Activated CD4-positive, CD25-positive, alpha-beta regulatory T cell treated with anti-CD3 and anti-CD28 coated beads, Interleukin-2, amount 50 U/mL, for 16 hours (primary cell): ENCODE data around the gene GMIP.

Experiments
- DNase-seq: peaks from one replicate; pipeline ENCODE4 v3.0.0-alpha.2; 2020; ENCODE audit warnings: low read depth, low spot score

The GMIP gene

DNA sequence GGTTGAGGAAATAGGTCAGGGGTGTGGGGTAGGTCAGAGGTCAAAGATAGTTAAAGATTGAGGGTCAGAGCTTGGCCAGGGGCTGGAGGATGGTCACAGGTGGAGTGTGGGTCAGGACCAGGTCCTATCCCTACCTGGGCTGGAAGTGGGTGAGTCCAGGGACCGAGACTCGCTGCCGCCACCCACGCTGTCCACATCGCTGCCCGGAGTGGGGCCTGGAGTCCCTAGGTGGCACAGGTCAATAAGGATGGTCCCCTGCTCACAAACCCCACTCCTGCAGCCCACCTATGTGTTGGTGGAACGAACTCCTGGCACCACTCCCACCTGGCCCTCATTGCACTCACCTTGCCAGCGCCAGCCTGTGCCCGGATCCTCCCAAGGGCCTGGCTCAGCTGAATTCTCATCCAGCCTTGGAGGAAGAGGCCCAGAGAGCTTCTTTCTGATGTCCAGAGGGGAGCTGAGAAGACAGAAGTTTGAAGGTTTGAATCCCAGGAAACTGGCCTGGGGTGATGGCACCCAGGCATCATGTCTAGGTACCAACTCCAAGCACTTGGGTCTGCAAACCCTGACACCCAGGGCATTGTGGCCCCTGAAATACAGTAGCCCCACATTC lies 6.8 kb downstream of the GMIP start:
- DNase-seq: no peak

DNA sequence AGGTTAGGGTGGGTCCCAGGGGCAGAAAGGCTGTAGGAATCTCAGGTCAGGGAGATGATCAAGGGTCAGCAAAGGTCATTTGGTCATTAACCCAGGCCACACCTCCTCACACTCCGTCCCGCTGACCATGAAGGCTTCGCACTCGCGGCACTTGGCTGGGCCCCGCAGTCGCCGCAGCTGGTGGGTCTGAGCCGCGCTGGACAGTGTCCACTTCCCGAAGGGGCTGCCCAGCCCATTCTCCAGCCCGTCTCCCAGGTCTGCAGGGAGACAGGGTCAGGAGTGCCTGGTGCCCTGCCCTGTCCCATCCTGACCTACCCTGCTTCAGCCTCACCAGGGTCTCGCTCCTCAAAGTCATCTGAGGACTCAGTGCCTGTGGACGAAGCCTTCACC lies 8.1 kb downstream of the GMIP start:
- no peak for DNase-seq

DNA sequence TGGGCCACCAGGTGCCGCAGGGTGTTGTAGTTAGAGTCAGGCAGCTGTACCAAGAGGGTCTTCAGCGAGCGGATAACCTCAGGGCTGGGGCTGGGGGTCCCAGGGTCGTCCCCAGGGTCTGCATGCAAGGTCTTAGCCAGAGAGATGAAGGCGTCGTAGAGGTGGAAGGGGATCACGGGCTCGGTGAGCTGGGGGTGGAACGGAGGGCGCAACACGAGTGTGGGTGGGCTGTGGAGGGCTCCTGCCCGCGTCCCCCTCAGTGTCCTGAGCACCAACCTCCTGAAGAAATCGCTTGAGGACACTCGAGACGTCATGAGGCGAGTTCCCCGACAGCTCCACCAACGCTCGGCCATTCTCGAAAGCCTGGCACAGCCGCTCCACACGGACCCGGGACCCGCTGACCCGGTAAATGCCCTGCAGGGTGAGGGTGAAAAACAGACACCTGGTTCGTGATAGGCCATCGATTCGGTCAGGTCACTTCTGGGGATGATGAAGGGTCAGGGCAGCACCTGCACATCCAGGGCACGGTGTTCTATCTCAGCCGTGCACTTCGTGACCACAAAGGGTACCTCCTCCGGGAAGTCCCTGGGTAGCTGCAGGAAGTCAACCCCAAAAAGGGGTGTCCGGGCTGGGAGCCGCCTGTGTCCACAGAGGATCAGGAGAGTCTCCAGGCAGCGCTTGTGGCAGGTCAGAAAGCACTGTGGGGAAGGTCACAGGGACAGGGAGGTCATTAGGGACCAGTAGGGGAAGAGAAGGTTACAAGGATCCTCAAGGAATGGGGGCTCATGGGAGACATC lies 8.7 kb downstream of the GMIP start:
- DNase-seq: no peak

DNA sequence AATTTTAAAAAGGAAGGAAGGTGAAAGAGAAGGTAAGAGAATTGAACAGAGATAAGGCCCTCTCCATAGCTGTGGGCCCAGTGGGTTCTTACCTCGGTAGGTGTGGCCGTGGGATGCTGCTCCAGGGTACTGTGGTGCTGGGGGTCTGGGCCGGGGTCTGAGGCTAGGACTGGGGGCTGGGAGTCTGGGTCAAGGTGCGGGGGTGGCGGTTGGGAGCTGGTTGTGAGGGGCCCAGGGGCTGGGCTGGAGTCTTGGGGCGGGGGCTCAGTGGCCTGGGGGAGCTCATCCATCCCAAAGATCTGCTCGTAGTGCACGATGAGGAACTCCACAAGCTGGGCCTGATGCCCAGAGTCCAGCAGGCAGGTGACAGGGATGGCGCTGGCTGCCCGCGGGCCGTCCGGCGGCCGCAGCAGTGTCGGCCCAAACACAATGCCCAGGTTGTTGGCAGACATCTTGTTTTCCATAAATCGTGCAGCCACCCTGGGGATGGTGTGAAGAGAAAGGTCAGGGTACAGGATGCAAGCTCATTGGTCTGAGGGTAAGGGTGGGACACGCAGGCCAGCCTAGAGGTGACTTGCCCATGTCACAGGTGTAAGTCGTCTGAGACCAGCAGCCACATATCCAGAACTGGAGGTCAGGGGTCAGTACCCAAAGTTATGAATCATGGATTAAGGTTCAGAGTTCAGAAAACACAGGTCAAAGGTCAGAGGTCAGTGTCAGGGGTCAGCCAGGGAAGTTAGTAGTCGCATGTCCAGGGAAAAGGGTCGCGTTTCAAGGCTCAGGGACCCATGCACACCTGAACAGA lies 9.5 kb downstream of the GMIP start:
- no peak for DNase-seq

DNA sequence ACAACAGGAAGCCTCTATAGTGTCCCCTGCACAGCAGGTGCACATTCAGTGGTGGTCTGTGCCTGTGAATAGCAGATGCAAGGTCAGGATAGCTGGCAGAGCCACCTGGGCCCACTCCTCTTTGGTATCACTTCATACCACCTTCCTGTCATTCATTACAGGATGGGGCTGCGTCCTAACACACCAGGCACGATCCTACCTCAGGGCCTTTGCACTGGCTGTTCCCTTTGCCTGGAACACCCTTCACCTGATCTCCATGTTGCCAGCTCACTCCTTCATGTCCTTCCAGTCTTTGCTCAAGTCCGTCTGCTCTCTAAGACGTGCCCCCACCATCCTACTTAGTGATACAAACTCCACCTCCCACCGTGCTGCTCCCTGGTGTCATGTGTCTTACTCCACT lies 10.8 kb downstream of the GMIP start:
- no peak for DNase-seq

DNA sequence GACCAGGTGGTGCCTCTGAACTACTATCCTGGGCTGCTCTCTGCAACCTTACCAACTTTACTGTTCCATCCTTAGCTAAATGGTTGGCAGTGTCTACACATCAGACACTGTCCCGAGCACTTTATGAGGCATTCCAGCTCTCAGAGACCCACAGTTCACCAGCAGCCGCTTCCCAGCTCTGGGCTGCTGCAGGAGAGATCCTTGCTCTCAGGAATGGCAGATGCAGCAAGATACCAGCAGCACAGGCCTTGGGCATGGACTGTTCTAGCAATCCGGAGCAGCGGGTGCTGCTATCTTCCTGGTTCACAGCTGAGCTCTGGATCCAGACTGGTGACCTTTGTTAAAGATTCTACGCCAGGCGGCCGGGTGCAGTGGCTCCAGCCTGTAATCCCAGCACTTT lies 12.1 kb downstream of the GMIP start:
- no peak for DNase-seq

DNA sequence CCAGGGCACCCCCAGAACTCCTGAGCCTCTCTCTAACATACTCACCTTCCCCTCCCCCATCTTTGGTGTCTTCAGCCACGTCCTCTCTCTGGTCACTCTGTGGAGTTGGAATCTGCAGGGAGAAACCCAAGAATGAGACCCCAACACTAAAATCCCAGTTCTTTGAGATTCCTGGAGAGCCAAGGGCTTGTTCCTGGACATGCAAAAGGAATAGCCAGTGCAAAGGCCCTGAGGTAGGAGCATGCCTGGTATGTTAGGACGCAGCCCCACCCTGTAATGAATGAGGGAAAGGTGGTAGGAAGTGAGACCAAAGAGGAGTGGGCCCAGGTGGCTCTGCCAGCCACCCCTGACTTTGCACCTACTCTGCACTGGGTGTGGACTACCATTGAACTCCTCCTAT lies 13.0 kb downstream of the GMIP start:
- DNase-seq: no peak

DNA sequence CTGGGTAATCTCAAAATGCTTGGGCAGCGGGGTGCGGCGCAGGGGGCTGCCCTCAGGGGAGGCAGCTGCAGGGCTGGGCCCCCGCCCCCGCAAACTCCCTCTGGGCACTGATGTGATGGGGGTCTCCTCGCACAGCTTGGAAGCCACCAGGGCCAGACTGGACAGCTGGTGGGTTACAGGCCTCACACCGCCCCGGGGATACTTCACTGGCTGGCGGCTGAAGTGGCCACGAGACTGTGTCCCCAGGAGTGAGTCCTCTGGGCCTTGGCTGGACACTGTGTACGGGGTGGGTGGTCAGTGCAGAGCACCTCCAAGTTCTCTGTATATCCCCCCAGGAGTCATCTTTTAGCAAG lies 13.4 kb downstream of the GMIP start:
- DNase-seq: no peak

DNA sequence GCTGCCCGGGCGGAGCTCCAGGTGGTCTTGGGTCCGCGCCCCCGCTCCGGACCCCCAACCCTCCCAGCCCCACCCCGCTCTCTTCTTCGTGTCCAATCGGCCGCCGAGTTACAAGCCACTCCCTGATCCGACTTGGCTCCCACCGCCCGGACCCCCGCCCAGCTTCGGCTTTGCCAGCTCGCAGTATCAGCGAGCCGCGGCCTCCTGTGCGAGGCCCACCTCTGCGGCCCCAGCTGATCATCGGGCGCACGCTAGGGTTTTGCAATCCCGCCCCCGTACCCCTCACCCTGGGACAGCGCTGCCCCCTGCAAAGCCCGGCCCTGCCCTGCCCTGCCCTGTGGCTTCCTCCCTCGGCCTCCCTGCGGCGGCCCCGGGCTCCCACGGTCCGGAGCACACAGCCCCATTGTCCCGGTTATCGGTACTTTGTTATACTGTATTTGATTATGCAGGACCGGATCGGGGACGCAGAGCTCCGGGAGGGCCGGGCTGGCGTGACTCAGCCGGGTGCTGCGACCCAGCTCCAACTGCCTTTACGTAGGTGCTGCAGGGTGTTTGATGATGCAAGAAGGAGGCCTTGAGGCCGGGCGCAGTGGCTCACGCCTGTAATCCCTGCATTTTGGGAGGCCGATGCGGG lies 14.8 kb downstream of the GMIP start:
- no peak for DNase-seq

DNA sequence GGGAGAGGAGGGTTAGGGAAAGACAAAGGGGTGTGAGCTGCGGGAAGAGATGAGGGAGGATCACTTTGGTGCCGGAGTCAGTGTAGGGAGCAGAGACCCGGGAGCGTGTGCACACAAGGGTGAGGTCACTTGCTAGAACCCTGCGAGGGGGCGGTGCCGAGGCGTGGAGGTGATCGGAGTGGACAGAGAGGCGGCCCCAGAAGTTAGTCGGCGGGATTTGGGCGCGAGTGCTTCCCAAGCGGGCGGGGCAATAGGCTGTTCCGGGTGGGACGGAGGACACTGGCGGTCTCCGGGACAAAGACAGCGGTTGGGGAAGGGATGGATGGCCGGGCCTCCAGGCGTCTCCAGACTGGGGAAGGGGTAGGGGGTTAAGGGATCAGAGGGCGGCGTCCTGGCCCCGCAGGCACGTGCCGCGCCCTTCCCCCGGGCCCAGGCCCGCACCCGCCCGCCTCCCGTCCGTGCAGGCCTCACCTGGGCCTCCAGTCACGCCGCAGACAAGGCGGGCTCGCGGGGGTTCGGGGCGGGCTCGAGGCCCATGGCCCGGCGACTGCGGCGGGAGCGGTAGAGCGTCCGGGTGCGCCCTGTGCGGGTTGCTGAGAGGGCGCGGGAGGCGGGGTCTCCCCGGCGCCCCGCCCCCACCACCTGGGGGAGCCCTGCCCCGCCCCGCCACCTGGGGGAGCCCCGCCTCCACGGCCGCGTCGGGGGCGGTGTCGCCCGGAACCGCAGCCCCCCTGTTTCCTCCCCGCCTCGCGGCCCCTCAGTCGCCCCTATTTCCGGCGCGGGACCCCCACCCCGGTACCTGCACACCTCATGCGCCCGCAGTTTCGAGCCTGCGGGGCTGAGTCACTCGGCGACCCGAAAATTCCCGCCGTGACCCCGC lies 15.6 kb downstream of the GMIP start, which contains the start of gene LPAR2:
Gene LPAR2, minus strand, starts transcription at position 600 of the 880 bp plus-strand sequence. CDS start 945 bp downstream, outside the sequence.
- peak; percentile 51 for DNase-seq

DNA sequence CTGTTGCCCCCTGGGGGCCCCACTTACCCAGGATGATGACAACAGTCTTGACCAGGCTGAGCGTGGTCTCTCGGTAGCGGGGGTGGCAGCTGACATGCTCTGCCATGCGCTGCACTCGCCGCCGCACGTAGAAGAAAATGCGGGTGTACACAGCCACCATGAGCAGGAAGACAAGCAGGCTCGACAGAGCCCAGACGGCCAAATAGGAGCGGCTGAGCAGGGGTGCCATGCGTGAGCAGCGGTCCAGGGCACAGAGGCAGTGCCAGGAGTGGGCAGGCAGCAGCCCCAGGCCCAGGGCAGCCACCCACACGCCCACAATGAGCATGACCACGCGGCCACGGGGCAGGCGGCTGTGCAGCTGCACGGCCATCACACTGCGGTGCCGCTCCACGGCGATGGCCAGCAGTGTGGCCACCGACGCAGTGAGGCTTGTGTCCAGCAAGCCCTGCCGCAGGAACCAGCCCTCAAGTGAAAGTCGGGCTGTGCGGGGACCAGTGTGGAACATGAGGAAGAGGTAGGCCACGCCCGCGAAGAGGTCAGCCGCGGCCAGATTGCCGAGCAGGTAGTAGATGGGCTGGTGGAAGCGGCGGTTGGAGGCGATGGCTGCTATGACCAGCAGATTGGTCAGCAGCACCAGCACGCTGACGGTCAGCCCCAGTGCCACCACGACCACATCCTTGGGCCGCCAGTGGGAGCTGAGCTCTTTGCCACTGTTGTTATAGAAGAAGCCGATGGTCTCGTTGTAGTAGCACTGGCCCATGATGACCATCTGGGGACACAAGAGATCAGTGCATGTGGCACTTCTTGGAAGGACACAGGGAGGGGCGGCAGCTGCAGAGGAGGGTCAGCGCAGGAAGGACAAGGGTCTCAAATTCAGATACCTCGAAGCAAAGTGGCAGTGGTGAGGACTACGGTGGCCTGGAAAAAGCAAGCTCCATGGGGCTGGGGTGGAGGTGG lies 16.7 kb downstream of the GMIP start:
- no peak for DNase-seq

DNA sequence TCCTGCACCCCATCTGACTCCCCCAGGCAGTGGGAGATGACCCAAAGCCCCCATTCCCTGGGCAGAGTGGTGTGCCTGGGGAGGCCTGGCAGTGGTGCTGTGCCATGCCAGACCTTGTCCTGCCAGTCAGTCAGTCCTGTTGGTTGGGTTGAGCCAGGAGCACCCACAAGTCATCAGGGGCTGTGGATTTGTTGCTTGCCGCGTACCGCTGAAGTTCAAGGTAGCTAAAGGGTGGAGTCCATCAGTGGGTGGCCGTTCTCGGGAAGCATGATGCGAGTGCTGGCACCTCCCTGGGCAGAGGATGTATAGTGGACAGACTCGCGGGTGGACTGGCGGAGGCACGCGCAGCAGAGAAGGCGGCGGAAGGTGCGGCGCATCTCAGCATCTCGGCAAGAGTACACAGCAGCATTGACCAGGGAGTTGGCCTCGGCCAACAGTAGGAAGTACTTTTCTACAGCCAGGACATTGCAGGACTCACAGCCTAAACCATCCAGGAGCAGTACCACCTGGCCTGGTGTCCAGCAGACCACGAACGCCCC lies 19.4 kb downstream of the GMIP start:
- no peak for DNase-seq

DNA sequence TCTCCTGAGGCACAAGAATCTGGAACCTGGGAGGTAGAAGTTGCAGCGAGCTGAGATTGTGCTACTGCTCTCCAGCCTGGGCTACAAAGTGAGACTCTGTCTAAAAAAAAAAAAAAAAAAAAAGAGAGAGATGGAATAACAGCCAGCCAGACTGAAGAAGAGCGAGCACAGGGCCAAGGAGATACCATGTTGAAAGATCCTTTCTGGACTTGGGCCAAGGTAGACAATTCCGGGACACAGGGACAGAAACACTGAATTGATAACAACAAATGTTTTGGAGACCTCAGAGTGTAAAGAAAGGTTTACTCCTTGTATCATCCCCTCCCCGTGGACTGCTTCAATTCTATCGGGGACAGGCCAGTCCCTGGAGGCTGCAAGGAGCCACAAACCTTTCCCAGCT lies 20.1 kb downstream of the GMIP start:
- no peak for DNase-seq

DNA sequence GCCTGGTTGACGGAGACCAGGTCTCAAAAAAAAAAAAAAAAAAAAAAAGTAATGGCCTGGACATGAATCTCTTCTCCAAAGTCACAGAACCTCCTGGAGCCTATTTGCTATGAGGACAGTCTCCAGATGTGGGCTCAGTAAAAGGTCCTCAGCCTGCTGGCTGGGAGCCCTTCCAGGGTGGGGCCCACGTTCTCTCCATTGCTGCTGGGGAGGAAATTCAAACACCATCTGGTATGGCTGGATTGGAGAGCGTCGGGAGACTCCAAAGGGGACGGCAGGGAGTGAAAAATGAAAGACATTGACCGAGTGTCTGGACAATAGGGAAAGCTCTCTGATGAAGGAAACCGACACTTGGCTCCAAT lies 23.6 kb downstream of the GMIP start:
- no peak for DNase-seq

DNA sequence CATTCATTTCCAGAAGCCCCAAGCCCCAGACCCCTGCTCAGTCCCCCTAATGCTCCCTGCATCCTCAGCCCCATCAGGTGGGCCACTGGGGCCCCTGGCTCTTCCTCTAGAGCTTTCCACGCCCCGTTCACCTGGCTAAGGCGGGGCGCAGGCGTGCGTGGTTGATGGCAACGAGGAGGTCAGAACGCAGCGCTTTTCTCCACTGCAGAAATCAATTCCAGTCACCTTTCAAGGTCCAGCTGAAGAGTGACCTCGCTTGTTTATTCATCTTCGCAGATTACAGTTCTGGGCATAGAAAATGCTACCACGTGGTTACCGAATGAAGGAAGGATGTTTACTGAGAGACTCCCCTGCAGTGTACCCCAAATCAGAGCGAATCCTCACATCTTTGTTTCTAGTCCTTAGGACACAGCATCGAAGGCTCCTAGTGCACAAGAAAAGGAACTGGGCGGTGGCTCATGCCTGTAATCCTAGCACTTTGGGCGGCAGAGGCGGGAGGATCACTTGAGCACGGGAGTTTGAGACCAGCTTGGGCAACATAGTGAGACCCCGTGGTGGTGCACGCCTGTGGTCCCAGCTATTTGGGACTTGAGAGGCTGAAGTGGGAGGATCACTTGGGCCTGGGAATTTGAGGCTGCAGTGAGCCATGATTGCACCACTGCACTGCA lies 24.1 kb downstream of the GMIP start:
- DNase-seq: no peak

DNA sequence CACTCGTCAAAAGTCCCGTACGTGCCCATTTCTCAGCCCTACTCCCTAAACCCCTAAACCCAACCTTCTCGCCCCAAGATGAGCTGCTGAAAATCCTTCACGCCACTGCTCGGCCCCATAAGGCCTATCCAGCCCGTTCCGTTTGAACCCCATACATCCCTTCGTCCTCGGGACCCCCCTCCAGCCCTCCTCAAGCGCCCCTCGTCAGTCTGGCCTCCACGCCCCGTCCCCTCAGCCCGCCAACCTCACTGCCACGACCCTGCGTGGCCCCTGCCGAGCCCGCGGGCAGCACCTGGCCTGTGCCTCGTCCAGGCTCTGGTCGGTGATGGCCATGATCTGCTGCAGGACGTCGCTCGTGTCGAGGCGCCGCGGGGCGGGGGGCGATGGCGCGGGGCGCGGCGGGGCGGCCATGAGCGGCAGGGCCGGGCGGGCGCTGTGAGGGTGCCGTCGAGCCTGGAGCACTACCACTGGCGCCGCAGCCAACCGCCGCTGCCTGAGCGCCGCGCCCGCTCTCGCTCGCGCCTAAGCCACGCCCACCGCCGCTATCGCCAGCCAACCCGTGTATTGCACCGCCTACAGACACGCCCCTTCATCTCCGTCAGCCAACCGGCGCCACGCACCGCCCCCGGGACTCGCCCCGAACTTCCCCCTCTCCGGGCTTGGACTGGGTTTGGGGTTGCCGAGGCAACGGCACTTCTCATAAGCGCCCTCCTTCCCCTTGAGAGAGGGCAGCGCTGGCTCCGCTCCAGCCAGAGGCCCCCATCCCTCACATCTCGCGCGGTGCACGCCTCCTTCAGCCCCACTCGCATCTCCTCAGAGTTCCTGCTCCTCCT lies 25.0 kb downstream of the GMIP start, which contains the start of gene PBX4:
Gene PBX4, minus strand, starts transcription at position 469 of the 833 bp plus-strand sequence. Its CDS starts 58 bp downstream, at position 411.
- DNase-seq: peak; percentile 96

DNA sequence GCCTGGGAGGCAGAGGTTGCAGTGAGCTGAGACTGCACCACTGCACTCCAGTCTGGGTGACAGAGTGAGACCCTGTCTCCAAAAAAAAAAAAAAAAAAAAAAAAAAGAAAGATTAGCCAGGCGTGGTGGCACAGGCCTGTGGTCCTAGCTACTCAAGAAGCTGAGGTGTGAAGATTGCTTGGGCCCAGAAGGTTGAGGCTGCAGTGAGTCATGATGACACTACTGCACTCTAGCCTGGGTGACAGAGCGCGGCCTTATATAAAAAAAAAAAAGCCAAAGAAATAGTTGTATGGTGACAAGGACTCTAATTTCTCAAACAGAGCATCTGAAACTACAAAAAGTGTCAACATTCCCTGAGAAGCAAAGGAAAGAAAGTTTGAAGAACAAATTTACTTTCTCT lies 28.4 kb downstream of the GMIP start:
- DNase-seq: no peak

DNA sequence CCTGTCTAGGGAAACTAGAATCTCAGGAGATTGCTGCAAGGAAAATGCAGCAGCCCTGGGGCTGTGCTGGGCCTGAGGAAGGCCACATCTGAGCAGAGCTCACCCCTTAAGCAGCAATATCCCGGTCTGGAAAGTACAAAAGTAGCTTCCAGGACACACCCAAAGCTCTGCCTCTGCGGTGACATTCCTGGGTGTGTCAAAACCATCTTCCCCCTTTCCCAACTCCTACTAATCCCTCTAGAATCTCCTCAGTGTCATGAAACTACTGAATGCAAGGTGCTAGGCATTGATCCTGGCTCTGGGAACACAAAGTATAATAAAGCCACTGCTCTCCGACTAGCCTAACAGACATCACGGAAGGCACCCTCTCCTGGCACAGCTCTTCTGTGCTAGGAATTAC lies 30.0 kb downstream of the GMIP start:
- no peak for DNase-seq
